ENCODE data around the gene TGFBI.

- TF ChIP-seq CTCF (IDR thresholded peaks at IDR 0.05), result no peak
- no peak for TF ChIP-seq POLR2A (IDR thresholded peaks at IDR 0.05)
Measured at GRCh38 chr5:136079195-136079985, 50.6 kb downstream of the TGFBI start.

Data from thyroid gland (tissue), 4 donors.